IMR-90 (cell line): ENCODE measurements around the gene CHTF8. TPM values are rescaled to one million over a fixed set of nuclear protein-coding genes. Genes with fewer than 3 reads are reported as not detected.

Experiments used
- ATAC-seq: fragments of 200-7000 bp; cut with Tn5 transposase; 2 replicates; pipeline ENCODE4 v1.9.1; 2020; ENCODE audit warnings: low read depth, mild to moderate bottlenecking, moderate library complexity
- BruUV-seq: library from RNA; stranded (reverse); fragments of 400-500 nt; replicated peaks from 2 replicates; lab custom pipeline; 2021; lab: Mats Ljungman, UMichigan
- CTCF ChIA-PET: fragments of 300-600 bp; formaldehyde crosslinking; extraction: SDS; loops from one replicate; lab custom pipeline; 2021; ENCODE audit warnings: antibody characterized with exemption; lab: Yijun Ruan, JAX
- POLR2A ChIA-PET: fragments of 300-600 bp; sonication (Branson Sonifier 250); formaldehyde crosslinking; loops from one replicate; lab custom pipeline; 2022; ENCODE audit warnings: antibody characterized with exemption; ENCODE audit not compliant: unreplicated experiment; lab: Charles Lee
- DNase-seq: peaks from one replicate; pipeline ENCODE4 v3.0.0; 2013
- H2AFZ ChIP-seq: replicated peaks from 2 replicates; pipeline ENCODE3; 2013; ENCODE audit warnings: low read length, mild to moderate bottlenecking; ENCODE audit not compliant: poor library complexity
- H2AK5ac ChIP-seq: 2 replicates; pipeline ENCODE4 v1.6.1; 2013; ENCODE audit warnings: low read depth, low read length, inconsistent platforms
- H2AK9ac ChIP-seq: replicated peaks from 2 replicates; pipeline ENCODE3; 2013; ENCODE audit warnings: mild to moderate bottlenecking, low read depth, low read length, moderate library complexity; ENCODE audit not compliant: poor library complexity
- H2BK120ac ChIP-seq: 2 replicates; pipeline ENCODE4 v1.6.1; 2013; ENCODE audit warnings: low read depth, low read length, inconsistent platforms
- H2BK15ac ChIP-seq: 3 replicates; pipeline ENCODE4 v1.6.1; 2013; ENCODE audit warnings: low read depth, low read length, inconsistent platforms
- H2BK20ac ChIP-seq: 2 replicates; pipeline ENCODE4 v1.6.1; 2013; ENCODE audit warnings: low read depth, mild to moderate bottlenecking, inconsistent platforms, low read length, moderate library complexity
- H2BK5ac ChIP-seq: 2 replicates; pipeline ENCODE4 v1.6.1; 2013; ENCODE audit warnings: mild to moderate bottlenecking, low read depth, low read length, inconsistent platforms; ENCODE audit not compliant: poor library complexity, severe bottlenecking
- H3K14ac ChIP-seq: replicated peaks from 2 replicates; pipeline ENCODE4 v1.6.1; 2013; ENCODE audit warnings: low read depth, low read length, inconsistent platforms
- H3K18ac ChIP-seq: 2 replicates; pipeline ENCODE4 v1.6.1; 2013; ENCODE audit warnings: low read depth, low read length, control low read depth
- H3K23ac ChIP-seq: 2 replicates; pipeline ENCODE4 v1.6.1; 2013; ENCODE audit warnings: low read depth, low read length, inconsistent platforms
- H3K27ac ChIP-seq: 2 replicates; pipeline ENCODE4 v1.5.1; 2013; ENCODE audit warnings: mild to moderate bottlenecking, control low read depth, low read length; ENCODE audit not compliant: insufficient read depth
- H3K27me3 ChIP-seq: 2 replicates; pipeline ENCODE4 v1.6.1; 2013; ENCODE audit warnings: low read length; ENCODE audit not compliant: control insufficient read depth, insufficient read depth
- H3K36me3 ChIP-seq: 2 replicates; pipeline ENCODE4 v1.6.1; 2013; ENCODE audit warnings: low read length, mixed read lengths; ENCODE audit not compliant: control insufficient read depth, insufficient read depth
- H3K4ac ChIP-seq: 2 replicates; pipeline ENCODE4 v1.6.1; 2013; ENCODE audit warnings: low read depth, low read length, inconsistent platforms
- H3K4me1 ChIP-seq: 2 replicates; pipeline ENCODE4 v1.6.1; 2013; ENCODE audit warnings: low read length, mixed read lengths; ENCODE audit not compliant: control insufficient read depth, insufficient read depth
- H3K4me2 ChIP-seq: 2 replicates; pipeline ENCODE4 v1.6.1; 2013; ENCODE audit warnings: low read depth, mild to moderate bottlenecking, control low read depth, low read length, moderate library complexity
- H3K4me3 ChIP-seq: 2 replicates; pipeline ENCODE4 v1.5.1; 2013; ENCODE audit warnings: low read depth, mild to moderate bottlenecking, control low read depth, low read length, moderate library complexity; ENCODE audit not compliant: insufficient read depth
- H3K56ac ChIP-seq: 2 replicates; pipeline ENCODE4 v1.6.1; 2013; ENCODE audit warnings: low read length, inconsistent platforms; ENCODE audit not compliant: insufficient read depth; ENCODE audit errors: extremely low read depth
- H3K79me1 ChIP-seq, 2 experiments: 2 replicates each; pipeline ENCODE4 v1.6.1; 2013; ENCODE audit warnings: low read length in 2 of 2, inconsistent platforms in 1 of 2, low read depth in 1 of 2
- H3K9ac ChIP-seq: 2 replicates; pipeline ENCODE4 v1.6.1; 2013; ENCODE audit warnings: low read depth, low read length, control low read depth
- H3K9me1 ChIP-seq: 2 replicates; pipeline ENCODE4 v1.6.1; 2013; ENCODE audit warnings: low read length, inconsistent platforms; ENCODE audit not compliant: insufficient read depth
- H3K9me3 ChIP-seq: 2 replicates; pipeline ENCODE4 v1.6.1; 2013; ENCODE audit warnings: low read length; ENCODE audit not compliant: control insufficient read depth, insufficient read depth
- H4K20me1 ChIP-seq: 2 replicates; pipeline ENCODE4 v1.6.1; 2013; ENCODE audit warnings: low read length, inconsistent platforms; ENCODE audit not compliant: insufficient read depth
- H4K5ac ChIP-seq: 2 replicates; pipeline ENCODE4 v1.6.1; 2013; ENCODE audit warnings: mild to moderate bottlenecking, low read depth, low read length, control low read depth
- H4K8ac ChIP-seq, 2 experiments: 2 replicates each; pipeline ENCODE4 v1.6.1; 2013; ENCODE audit warnings: low read depth in 2 of 2, low read length in 2 of 2, control low read depth in 1 of 2, inconsistent platforms in 1 of 2
- H4K91ac ChIP-seq: 2 replicates; pipeline ENCODE4 v1.6.1; 2013; ENCODE audit warnings: low read depth, low read length, inconsistent platforms; ENCODE audit not compliant: insufficient read depth
- BHLHE40 ChIP-seq: fragments of 150-350 bp; IDR thresholded peaks from 2 replicates; pipeline ENCODE4 v1.6.1; 2016; ENCODE audit warnings: mild to moderate bottlenecking, low read depth, low read length
- CEBPB ChIP-seq: IDR thresholded peaks from 2 replicates; pipeline ENCODE4 v1.6.1; 2012; ENCODE audit warnings: low read depth, low read length, improper control_type of control experiment
- CHD1 ChIP-seq: IDR thresholded peaks from 2 replicates; pipeline ENCODE4 v1.6.1; 2012; ENCODE audit warnings: low read depth, low read length, improper control_type of control experiment
- ELK1 ChIP-seq: fragments of 150-350 bp; IDR thresholded peaks from 2 replicates; pipeline ENCODE4 v1.6.1; 2016; ENCODE audit warnings: low read depth, mild to moderate bottlenecking, low read length, moderate library complexity, borderline replicate concordance
- FOS ChIP-seq: fragments of 150-350 bp; IDR thresholded peaks from 2 replicates; pipeline ENCODE4 v1.6.1; 2016; ENCODE audit warnings: low read depth, low read length
- MAFK ChIP-seq: IDR thresholded peaks from 2 replicates; pipeline ENCODE4 v1.6.1; 2012; ENCODE audit warnings: low read depth, low read length, improper control_type of control experiment
- MAZ ChIP-seq: IDR thresholded peaks from 2 replicates; pipeline ENCODE4 v1.6.1; 2012; ENCODE audit warnings: low read depth, mild to moderate bottlenecking, low read length, improper control_type of control experiment, moderate library complexity, borderline replicate concordance
- MXI1 ChIP-seq: IDR thresholded peaks from 2 replicates; pipeline ENCODE4 v1.6.1; 2012; ENCODE audit warnings: low read depth, mild to moderate bottlenecking, low read length, moderate library complexity, borderline replicate concordance
- POLR2A ChIP-seq: IDR thresholded peaks from 2 replicates; pipeline ENCODE4 v1.6.1; 2012; ENCODE audit warnings: mild to moderate bottlenecking, low read depth, low read length
- RAD21 ChIP-seq: IDR thresholded peaks from 2 replicates; pipeline ENCODE4 v1.6.1; 2012; ENCODE audit warnings: low read length, improper control_type of control experiment
- RCOR1 ChIP-seq: IDR thresholded peaks from 2 replicates; pipeline ENCODE4 v1.6.1; 2012; ENCODE audit warnings: mild to moderate bottlenecking, low read length, improper control_type of control experiment; ENCODE audit not compliant: insufficient replicate concordance
- SMC3 ChIP-seq: fragments of 150-350 bp; IDR thresholded peaks from 2 replicates; pipeline ENCODE4 v1.6.1; 2016; ENCODE audit warnings: low read depth, mild to moderate bottlenecking, antibody characterized with exemption, low read length, moderate library complexity
- USF2 ChIP-seq: fragments of 150-350 bp; IDR thresholded peaks from 2 replicates; pipeline ENCODE4 v1.6.1; 2017; ENCODE audit warnings: mild to moderate bottlenecking, antibody characterized with exemption, low read length, low read depth
- WGBS, 2 experiments: methylation state at CpG; one replicate each; pipeline versions ENCODE4 v1.1.5 to v1.1.7; 2013; ENCODE audit warnings: missing lambda C conversion rate in 2 of 2; ENCODE audit not compliant: insufficient read length in 1 of 2; ENCODE audit errors: extremely low coverage in 2 of 2; 5-methylcytosine and 5-hydroxymethylcytosine counted together
- dilution Hi-C: fragments of 300-500 bp; cut with HindIII; formaldehyde crosslinking; loops from one replicate; pipeline ENCODE4 v1.14.3; 2018; ENCODE audit warnings: low sequenced_read_pairs; ENCODE audit not compliant: unreplicated experiment
- in situ Hi-C: fragments of 300-500 bp; cut with MboI; formaldehyde crosslinking; loops from 3 replicates; pipeline ENCODE4 v1.14.3; 2019; ENCODE audit warnings: low sequenced_read_pairs, inconsistent platforms, mixed read lengths
- intact Hi-C: fragments of 100-400 bp; cut with micrococcal nuclease; formaldehyde crosslinking; loops from 2 replicates; pipeline ENCODE4 v1.10.0; 2022
- polyA plus RNA-seq, 3 experiments: library from polyadenylated mRNA; depleted of rRNA; stranded (reverse); fragments of >200 nt; gene quantifications; 2 replicates each; pipeline ENCODE4 v1.2.3, GENCODE V29; 2012; ENCODE audit warnings: low replicate concordance in 1 of 3
- total RNA-seq: library from RNA; depleted of rRNA; stranded (reverse); fragments of >200 nt; gene quantifications from 2 replicates; pipeline ENCODE4 v1.2.3, GENCODE V29; 2012

Gene CHTF8
- total and polyA plus RNA-seq, 2 of the 4 experiments (the other 2 are of a cell fraction) = 47.1 to 122 TPM

GRCh38 chr16:69169607-69170352, 37.4 kb upstream of the CHTF8 start:
- Histone ChIP-seq H2AK5ac (no peak overlapping the region), H3K4ac (no peak overlapping the region), H3K36me3 (peaks cover 26% of the 10 kb centered on the region), H3K9me3 (no peaks in the 10 kb centered on the region), H2BK20ac (no peak overlapping the region), H3K18ac (no peak overlapping the region), H3K79me1 (peaks cover 0 to 46% of the 10 kb centered on the region in 2 experiments; a peak in 3 of 4 replicates), H3K14ac (no peak overlapping the region), H2AFZ (no peak overlapping the region), H2AK9ac (no peak overlapping the region), H3K9ac (no peak overlapping the region), H3K4me3 (no peak overlapping the region), H3K27ac (no peak overlapping the region), H4K8ac (peak overlapping the region in 1 of 2 experiments; percentile 48; a peak in 2 of 4 replicates), H2BK5ac (no peak overlapping the region), H3K56ac (no peak overlapping the region), H4K20me1 (peaks cover 13% of the 10 kb centered on the region), H2BK15ac (no peak overlapping the region), H3K4me2 (no peak overlapping the region), H4K5ac (no peak overlapping the region), H3K27me3 (no peaks in the 10 kb centered on the region), H4K91ac (no peak overlapping the region), H3K23ac (no peak overlapping the region), H3K9me1 (peaks cover 8% of the 10 kb centered on the region; the same call in 1 of the 2 replicates), H2BK120ac (no peak overlapping the region), H3K4me1 (peaks cover 16% of the 10 kb centered on the region)
- no peak for TF ChIP-seq RAD21
- no peak for TF ChIP-seq BHLHE40
- TF ChIP-seq CHD1 = no peak
- no peak for TF ChIP-seq MAZ
- TF ChIP-seq SMC3 = no peak
- TF ChIP-seq MXI1 = no peak
- TF ChIP-seq ELK1 = no peak
- TF ChIP-seq FOS = no peak
- TF ChIP-seq RCOR1 = no peak
- TF ChIP-seq USF2 = no peak
- TF ChIP-seq POLR2A = no peak
- TF ChIP-seq CEBPB = no peak
- no peak for TF ChIP-seq MAFK
- CTCF ChIA-PET = no interaction called here
- intact Hi-C loops = no loop called here
- in situ Hi-C loops = no loop called here
- POLR2A ChIA-PET = no interaction called here
- no CpG with 5 or more reads among the region's 6 CpGs for WGBS, 2 experiments
- ATAC-seq (no peak), DNase-seq (no peak)
- no TSS peak for BruUV-seq
- dilution Hi-C loops = no loop called here
